GM18873 (cell line): Measurements from ENCODE around the gene RPS14.

Experiments
- ATAC-seq: cut with Tn5 transposase; IDR thresholded peaks from one replicate; pipeline ENCODE4 v1.9.1; 2021; ENCODE audit warnings: mild to moderate bottlenecking, moderate library complexity, moderate number of reproducible peaks; ENCODE audit not compliant: unreplicated experiment, low FRiP score

The RPS14 gene

DNA sequence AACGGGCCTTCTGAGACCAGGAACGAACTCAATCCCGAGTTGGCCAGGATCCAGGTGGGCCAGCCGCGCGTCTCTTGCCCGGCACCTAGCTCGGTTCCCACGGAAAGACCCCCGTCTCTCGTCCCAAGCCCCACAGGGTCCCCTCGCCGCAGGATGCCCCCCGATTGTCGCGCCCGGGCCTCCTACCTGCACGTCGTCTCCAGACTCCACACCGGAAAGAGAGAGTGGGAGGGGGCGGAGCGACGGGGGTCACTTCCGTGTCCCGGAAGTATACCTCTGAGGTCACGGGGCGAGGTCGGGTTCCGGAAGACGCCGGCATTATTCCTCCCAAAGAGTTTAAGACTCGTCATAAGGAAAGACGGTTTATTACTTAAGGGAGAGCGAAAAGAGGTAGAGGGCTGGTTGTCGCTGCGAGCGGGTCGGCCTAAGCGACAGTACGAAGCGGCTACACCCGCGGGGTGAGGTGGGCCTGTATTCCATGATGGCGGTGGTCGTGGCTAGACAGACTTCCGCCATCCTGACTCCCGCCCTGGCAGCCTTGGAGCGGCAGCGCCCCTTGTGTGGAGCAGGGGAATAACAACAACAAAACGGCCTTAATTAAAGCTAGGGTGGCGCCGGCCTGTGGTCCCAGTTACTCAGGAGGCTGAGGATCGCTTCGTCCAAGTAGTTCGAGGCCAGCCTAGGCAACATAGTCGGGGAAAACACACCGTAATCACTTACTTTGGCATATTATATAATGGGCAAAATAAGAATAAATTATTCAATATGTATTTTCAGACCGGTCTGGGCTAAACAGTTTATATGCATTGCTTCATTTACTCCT lies at the start of gene RPS14:
RPS14 (minus strand) TSS at position 223 of the 823 bp plus-strand sequence. CDS start 2,006 bp downstream, outside the sequence.
- peak; percentile 88 for ATAC-seq

DNA sequence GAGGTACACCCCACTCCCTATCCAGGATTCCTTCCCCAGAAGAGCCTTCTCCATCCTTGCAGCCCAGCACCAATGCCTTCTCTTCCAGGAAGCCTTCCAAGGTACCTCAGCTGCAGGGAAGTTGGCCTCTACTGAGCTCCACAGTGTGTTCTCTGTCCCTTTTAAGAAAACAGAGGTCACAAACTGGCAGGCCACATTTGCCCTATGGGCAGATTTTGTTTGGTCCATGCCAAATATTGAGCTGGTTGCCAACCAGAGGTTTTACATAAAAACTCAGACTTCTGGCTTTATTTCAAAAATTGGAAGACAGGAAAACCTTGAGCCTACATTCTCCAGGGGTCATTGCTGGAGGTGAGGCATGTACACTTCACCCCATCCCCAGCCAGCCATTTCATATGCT lies 49.4 kb upstream of the RPS14 start:
- no peak for ATAC-seq

DNA sequence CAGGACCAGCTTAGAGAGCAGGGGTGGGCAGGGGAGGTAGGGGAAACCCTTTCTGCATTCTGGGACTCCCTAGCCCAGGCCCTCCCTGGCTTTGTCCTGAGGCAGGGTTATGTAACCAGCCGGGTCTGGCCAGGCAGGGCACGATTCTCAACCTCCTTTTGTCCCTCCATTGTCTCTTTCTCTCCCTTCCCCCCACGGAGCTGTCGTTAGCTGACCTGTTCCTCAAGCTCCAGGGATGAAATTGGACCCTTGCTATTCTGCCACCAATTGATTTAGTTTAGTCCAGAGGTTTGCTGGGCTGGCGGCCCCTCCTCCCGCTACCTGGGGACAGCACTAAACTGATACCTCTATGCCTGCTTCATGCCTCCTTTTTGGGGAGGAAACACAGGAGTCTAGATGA lies 49.0 kb upstream of the RPS14 start:
- ATAC-seq = no peak

- ATAC-seq = no peak
Measured at GRCh38 chr5:150497989-150498317, 48.4 kb upstream of the RPS14 start.

DNA sequence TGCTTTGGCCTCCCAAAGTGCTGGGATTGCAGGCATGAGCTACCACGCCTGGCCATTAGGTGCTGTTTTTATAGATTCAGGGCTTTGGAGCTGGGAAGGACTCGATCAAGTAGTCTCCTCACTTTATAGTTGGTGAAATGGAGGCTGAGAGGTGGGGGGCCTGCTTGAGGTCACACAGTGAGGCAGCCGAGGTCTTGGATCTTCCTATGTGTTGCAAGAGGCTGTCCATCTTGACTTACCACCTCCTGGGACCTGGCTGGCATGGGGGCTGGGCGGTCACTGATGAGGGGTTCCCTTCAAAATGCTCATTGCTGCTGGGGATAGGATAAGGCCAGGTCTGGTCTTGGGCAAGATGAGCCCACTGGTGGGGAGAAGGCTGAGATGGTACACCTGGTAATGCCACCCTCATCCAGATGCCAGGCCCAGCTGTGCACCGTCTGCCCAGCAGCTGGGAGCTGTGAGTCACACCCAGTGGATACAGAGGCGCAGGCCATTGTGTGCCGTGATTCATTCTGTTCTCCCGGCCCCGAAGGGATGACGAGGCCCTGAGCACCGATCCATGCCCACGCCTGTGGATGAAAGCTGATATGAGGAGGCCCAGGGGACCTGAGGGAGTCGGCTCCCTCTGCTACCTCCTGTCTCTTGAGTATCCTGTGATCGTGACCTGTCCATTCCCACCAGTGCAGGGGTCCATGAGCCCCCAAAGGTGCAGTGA lies 47.9 kb upstream of the RPS14 start:
- ATAC-seq = no peak

DNA sequence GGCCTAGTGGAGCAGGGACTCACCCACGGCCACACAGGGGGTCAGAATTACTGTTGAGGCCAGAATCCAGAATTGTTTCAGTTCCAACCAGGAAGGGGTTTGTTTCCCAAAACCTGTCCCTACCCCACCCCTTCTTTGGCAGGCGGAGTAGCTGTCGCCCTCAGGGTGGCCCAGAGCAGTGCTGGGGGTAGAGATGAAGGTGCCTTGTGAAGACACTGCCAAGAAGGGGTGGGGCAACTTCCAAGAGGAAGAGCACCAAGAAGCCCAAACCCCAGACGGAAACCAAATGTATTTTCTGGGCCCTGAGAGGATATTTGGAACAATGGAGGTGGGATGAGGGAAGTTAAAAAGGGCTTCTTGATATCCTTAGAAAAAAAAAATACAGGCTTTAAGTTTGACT lies 47.0 kb upstream of the RPS14 start:
- ATAC-seq = no peak

DNA sequence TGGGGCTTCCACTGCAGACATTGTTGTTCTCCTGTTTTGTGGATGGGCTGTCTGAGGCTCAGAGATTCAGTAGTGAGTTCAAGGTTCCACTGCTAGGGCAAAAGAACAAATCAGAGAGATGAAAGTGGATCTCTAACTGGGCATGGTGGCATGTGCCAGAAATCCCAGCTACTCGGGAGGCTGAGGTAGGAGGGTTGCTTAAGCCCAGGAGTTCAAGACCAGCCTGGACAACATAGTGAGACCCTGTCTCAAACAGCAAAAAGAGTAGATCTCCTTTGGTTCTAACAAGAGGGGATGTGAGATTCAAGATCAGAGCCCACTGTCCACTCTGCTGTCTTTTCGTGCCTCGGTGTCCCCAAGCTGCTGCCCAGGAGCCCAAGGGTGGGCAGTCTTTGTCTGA lies 46.6 kb upstream of the RPS14 start:
- no peak for ATAC-seq

DNA sequence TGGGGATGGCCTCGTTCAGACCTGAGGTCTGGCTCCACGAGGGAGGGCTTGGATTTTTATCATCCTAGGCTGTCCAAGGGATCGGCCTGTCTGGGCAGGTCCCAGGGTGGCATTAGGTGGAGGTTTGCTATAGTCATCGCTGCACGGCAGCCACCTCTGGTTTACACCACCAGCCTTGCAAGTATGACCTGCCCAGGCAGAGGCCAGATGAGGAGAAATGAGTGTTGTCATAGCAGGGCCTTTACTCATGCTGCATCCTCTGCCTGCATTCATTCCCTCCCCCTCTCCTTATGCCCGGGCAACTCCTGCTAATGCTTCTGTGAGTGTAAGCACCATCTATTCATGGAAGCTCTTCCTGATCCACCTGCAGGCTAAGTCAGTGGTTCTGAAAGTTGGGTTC lies 43.1 kb upstream of the RPS14 start:
- no peak for ATAC-seq

DNA sequence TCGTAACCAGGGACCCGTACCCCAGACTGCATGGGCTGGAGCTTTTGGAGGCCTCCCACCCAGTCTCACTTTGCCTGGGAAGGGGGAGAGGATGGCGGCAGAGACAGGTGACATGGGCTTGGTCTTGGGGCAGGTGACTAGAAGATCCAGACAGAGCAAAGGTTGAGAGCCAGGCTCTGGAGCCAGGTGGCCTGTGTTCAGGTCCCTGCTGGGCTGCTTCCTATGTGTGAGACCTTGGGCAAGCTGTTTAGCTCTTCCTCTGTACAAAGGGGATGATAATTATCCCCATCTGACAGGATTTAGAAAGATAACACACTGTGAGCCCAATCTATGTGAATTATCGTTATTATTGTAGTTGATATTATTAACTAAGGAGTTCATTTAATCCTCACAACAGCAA lies 42.3 kb upstream of the RPS14 start:
- no peak for ATAC-seq

GRCh38 chr5:150490754-150491153 lies 41.2 kb upstream of the RPS14 start:
- ATAC-seq = no peak

DNA sequence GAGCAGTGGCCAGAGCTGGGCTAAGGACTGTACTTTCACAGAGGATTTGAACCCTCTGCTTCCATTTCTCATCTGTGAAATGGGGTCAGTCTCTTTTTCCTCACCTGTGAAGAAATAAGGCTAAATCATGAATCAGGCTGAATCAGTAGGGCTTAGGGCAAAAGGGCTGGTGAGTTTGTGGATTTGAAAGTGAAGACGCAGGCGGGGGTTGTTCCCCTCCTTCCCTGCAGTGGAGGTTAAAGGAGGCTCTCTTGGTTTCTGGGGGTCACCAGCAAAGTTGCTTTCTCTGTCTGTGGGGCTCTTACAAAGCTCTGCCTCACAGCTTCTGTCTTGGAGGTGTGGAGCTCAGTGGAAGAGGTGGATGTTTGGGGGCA lies 40.7 kb upstream of the RPS14 start:
- ATAC-seq = no peak

GRCh38 chr5:150489360-150490295 lies 40.1 kb upstream of the RPS14 start:
- peak; percentile 87 for ATAC-seq

DNA sequence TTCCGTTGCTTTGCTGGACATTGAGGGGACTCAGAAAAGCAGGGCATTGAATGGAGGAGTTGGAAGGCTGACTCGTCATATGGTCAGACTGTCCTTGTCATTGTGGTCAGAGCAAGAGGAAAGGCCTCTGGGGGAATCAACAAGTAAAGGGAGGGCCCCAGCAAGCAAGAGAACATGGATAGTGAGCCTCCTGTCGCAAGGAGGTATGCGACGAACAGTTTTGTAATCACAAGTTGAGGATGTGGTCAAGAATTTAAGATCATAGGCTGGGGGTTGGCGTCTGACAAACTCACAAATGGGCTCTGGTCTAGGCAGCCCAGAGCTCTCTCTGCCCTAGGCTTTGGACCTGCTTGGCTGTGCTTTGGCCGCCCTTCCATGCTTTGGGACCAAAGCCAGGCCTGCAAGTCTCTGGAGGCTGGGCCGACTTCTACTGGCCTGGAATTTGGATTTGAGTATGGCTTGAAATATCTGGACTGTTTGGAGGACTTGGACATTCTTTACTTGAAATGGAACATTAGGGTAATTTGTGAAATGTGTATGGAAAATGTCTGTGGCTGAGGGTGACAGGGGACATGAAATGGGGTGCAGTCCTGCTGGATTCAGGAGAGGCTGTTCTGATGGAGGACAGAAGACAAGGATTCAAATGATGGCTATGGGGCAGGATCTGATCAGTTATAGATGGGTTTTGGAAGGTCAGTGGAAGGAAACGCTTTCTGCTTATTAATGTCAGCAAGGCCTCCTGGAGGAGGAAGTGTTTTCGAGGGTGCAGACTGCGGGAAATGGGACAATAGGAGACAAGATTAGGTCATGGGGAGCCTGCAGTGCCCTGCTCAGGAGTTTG lies 39.2 kb upstream of the RPS14 start:
- no peak for ATAC-seq

DNA sequence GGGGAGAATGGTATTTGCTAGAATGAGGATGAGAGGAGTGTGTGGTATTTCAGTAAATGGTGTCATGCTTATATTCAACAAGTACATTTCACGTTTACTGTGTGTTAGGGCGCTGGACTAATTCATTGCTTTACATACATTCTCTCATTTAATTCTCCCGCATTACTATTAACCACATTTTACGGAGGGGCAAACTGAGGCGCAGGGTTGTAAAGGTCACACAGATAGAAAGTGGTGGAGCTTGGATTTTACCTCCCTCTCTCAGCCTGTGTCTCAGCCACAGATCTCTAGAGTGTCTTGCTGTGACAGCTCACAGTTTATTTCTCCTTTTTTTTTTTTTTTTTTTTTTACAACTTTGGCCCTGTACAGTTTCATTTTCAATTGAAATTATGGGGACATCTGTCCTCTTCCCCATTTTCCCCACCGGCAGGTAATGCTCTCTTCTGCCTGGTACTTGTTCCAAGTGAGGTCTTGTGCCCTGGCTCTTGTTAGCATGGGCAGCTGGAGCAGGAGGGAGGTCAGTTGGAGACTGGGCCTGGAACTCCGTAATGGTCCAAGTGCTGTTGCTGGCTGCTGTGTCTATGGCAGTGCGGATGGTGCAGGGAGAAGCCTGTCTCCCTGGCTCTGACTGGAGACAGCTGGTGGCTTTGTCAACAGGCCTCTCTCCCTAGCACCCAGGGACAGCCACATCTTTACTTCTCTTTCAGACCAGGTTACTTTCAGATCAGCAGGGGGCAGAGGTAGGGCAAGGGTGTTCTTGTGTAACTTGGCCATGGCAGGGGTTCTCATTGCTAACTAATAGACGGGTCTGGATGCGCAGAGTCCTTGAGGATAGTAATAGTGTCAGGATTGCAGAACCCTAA lies 37.9 kb upstream of the RPS14 start:
- ATAC-seq = no peak

DNA sequence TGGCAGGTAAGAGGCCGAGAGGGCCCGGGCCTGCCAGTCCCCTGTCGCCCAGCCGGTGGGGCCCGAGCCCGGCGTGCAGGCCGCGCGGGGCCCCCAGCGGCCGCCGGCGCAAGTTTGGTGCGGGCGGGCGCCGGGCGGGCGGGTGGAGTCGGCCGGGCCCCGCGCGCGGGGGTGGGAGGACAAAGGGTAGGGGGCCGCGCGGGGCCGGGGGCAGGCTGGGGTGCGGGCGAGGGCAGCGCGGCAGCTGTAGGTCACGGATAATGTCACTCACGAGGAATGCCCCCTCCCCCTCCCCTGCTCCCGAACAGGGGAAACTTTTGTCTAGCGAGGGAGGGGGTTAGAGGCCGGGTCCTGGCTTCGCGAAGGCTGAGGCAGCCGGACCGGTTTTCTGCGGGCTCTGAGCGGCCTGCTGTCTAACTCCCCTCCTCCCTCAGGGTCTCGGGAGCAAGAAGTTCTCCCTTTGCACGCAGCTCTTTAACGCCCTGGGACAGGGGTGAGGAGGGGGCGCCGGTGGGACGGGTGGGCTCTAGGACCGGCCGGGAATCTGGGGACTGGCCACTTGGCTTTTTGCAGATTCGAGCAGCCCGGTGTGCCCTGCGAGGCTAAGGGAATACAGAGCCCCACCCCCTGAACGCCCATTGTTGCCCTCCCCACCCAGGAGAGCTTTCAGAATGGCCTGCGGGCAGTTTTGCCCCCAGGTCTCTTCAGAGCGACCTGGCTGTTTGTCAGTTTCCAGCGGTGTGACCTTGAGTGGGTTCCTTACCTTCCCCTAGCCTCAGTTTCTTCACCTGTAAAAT lies 37.1 kb upstream of the RPS14 start:
- ATAC-seq = no peak

- no peak for ATAC-seq
Measured at GRCh38 chr5:150485693-150486401, 36.3 kb upstream of the RPS14 start.

GRCh38 chr5:150484964-150485692 lies 35.6 kb upstream of the RPS14 start:
- ATAC-seq = no peak
